ENCODE measurements around the gene TTC27.

DNA sequence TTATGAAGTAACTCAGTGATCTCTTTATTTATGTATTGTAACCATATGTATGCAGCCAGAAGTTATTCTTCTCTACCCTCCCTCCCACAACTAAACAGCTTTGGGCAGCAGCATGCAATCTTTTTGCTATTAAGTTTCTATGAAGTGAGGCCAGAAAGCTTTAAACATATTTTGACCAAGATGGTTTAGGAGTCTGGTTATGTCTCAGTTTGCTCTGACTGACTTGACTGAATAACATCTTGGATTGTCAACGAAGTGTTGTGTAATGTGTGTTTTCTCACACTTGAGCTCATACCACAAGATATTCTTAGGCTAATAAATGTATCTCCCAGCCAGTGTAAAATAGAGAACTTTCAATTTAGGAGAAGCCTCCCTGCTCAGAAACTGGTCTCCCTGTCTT is 104.3 kb downstream of the TTC27 start:
- TF ChIP-seq, protein P1, sequence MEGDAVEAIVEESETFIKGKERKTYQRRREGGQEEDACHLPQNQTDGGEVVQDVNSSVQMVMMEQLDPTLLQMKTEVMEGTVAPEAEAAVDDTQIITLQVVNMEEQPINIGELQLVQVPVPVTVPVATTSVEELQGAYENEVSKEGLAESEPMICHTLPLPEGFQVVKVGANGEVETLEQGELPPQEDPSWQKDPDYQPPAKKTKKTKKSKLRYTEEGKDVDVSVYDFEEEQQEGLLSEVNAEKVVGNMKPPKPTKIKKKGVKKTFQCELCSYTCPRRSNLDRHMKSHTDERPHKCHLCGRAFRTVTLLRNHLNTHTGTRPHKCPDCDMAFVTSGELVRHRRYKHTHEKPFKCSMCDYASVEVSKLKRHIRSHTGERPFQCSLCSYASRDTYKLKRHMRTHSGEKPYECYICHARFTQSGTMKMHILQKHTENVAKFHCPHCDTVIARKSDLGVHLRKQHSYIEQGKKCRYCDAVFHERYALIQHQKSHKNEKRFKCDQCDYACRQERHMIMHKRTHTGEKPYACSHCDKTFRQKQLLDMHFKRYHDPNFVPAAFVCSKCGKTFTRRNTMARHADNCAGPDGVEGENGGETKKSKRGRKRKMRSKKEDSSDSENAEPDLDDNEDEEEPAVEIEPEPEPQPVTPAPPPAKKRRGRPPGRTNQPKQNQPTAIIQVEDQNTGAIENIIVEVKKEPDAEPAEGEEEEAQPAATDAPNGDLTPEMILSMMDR (IDR thresholded peaks at IDR 0.05; ENCODE audit: low read depth, low read length, missing input control): no peak
- TF ChIP-seq, protein P2, sequence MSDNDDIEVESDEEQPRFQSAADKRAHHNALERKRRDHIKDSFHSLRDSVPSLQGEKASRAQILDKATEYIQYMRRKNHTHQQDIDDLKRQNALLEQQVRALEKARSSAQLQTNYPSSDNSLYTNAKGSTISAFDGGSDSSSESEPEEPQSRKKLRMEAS (IDR thresholded peaks at IDR 0.05): no peak
- no peak for TF ChIP-seq YY1 (IDR thresholded peaks at IDR 0.05)
- TF ChIP-seq SP1 (IDR thresholded peaks at IDR 0.05): no peak
- no peak for TF ChIP-seq HNF4A (conservative IDR thresholded peaks at IDR 0.05)
- TF ChIP-seq TAF1 (conservative IDR thresholded peaks at IDR 0.05): no peak
- TF ChIP-seq RAD21 (IDR thresholded peaks at IDR 0.05): no peak
- TF ChIP-seq GABPA (IDR thresholded peaks at IDR 0.05 in 1 of 2, conservative IDR thresholded peaks at IDR 0.05 in 1 of 2): no peak
- TF ChIP-seq JUND (IDR thresholded peaks at IDR 0.05): no peak
- TF ChIP-seq, protein P3, sequence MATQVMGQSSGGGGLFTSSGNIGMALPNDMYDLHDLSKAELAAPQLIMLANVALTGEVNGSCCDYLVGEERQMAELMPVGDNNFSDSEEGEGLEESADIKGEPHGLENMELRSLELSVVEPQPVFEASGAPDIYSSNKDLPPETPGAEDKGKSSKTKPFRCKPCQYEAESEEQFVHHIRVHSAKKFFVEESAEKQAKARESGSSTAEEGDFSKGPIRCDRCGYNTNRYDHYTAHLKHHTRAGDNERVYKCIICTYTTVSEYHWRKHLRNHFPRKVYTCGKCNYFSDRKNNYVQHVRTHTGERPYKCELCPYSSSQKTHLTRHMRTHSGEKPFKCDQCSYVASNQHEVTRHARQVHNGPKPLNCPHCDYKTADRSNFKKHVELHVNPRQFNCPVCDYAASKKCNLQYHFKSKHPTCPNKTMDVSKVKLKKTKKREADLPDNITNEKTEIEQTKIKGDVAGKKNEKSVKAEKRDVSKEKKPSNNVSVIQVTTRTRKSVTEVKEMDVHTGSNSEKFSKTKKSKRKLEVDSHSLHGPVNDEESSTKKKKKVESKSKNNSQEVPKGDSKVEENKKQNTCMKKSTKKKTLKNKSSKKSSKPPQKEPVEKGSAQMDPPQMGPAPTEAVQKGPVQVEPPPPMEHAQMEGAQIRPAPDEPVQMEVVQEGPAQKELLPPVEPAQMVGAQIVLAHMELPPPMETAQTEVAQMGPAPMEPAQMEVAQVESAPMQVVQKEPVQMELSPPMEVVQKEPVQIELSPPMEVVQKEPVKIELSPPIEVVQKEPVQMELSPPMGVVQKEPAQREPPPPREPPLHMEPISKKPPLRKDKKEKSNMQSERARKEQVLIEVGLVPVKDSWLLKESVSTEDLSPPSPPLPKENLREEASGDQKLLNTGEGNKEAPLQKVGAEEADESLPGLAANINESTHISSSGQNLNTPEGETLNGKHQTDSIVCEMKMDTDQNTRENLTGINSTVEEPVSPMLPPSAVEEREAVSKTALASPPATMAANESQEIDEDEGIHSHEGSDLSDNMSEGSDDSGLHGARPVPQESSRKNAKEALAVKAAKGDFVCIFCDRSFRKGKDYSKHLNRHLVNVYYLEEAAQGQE (IDR thresholded peaks at IDR 0.05): no peak
- TF ChIP-seq, protein P4, sequence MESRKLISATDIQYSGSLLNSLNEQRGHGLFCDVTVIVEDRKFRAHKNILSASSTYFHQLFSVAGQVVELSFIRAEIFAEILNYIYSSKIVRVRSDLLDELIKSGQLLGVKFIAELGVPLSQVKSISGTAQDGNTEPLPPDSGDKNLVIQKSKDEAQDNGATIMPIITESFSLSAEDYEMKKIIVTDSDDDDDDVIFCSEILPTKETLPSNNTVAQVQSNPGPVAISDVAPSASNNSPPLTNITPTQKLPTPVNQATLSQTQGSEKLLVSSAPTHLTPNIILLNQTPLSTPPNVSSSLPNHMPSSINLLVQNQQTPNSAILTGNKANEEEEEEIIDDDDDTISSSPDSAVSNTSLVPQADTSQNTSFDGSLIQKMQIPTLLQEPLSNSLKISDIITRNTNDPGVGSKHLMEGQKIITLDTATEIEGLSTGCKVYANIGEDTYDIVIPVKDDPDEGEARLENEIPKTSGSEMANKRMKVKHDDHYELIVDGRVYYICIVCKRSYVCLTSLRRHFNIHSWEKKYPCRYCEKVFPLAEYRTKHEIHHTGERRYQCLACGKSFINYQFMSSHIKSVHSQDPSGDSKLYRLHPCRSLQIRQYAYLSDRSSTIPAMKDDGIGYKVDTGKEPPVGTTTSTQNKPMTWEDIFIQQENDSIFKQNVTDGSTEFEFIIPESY (IDR thresholded peaks at IDR 0.05): no peak

All from liver (tissue), 3 donors.